ENCODE data around the gene GCNT2.

GRCh38 chr6:10591422-10592160, 70.4 kb downstream of the GCNT2 start:
- no peak for TF ChIP-seq POLR2AphosphoS5 (IDR thresholded peaks at IDR 0.05; ENCODE audit: borderline replicate concordance, low read depth, low read length)
- TF ChIP-seq FOXP2 (optimal IDR thresholded peaks at IDR 0.05; ENCODE audit: control extremely low read depth, extremely low read length, insufficient read depth): no peak
- TF ChIP-seq EZH2 (IDR thresholded peaks at IDR 0.05): no peak
